Type B pancreatic cell (in vitro differentiated cells): ENCODE results near the gene IRX5. TPM values are rescaled to one million over a fixed set of nuclear protein-coding genes. Genes with fewer than 3 reads are reported as not detected.

Source experiments
- DNase-seq: peaks from one replicate; pipeline ENCODE4 v3.0.0; 2021; ENCODE audit warnings: mixed read lengths; ENCODE audit not compliant: unreplicated experiment; ENCODE audit errors: extremely low spot score
- H3K27ac Mint-ChIP-seq: 2 replicates; pipeline ENCODE4 v1.8.0; 2021; ENCODE audit warnings: mild to moderate bottlenecking, mixed read lengths
- H3K27me3 Mint-ChIP-seq: 2 replicates; pipeline ENCODE4 v1.8.0; 2021; ENCODE audit warnings: mixed read lengths
- H3K36me3 Mint-ChIP-seq: 2 replicates; pipeline ENCODE4 v1.8.0; 2021; ENCODE audit warnings: mixed read lengths
- H3K4me1 Mint-ChIP-seq: one replicate; pipeline ENCODE4 v1.8.0; 2021; ENCODE audit warnings: mixed read lengths; ENCODE audit not compliant: unreplicated experiment
- H3K4me3 Mint-ChIP-seq: 2 replicates; pipeline ENCODE4 v1.8.0; 2021; ENCODE audit warnings: mild to moderate bottlenecking, mixed read lengths
- H3K9me3 Mint-ChIP-seq: 2 replicates; pipeline ENCODE4 v1.8.0; 2021; ENCODE audit warnings: mixed read lengths
- CTCF ChIP-seq: fragments of 200-600 bp; sonication (generic); conservative IDR thresholded peaks from 2 replicates; pipeline ENCODE4 v1.5.0; 2021; ENCODE audit warnings: antibody characterized with exemption, mild to moderate bottlenecking
- total RNA-seq: library from RNA; stranded (reverse); gene quantifications from 2 replicates; pipeline ENCODE4 v1.2.1, GENCODE V29; 2021; ENCODE audit warnings: low replicate concordance

IRX5 gene
- total RNA-seq, 1 donor from 2014 or later: 21.5 TPM

GRCh38 chr16:54945063-54945462 is 14.4 kb downstream of the IRX5 start:
- TF ChIP-seq CTCF: no peak
- DNase-seq: no peak
- H3K27me3 Mint-ChIP-seq: peaks cover 78% of the 10 kb centered on the region
- no peak overlapping the region for H3K27ac Mint-ChIP-seq
- H3K4me3 Mint-ChIP-seq: no peak overlapping the region
- peaks cover 4% of the 10 kb centered on the region for H3K9me3 Mint-ChIP-seq
- peaks cover 25% of the 10 kb centered on the region for H3K4me1 Mint-ChIP-seq
- peaks cover 22% of the 10 kb centered on the region for H3K36me3 Mint-ChIP-seq

GRCh38 chr16:54946909-54947308 is 16.2 kb downstream of the IRX5 start:
- Mint-ChIP-seq H3K27ac (peak overlapping the region; percentile 35), H3K27me3 (peaks cover 65% of the 10 kb centered on the region), H3K4me3 (peak overlapping the region; percentile 5), H3K4me1 (peaks cover 13% of the 10 kb centered on the region), H3K9me3 (peaks cover 4% of the 10 kb centered on the region), H3K36me3 (peaks cover 15% of the 10 kb centered on the region)
- TF ChIP-seq CTCF: no peak
- no peak for DNase-seq

- Mint-ChIP-seq H3K36me3 (peaks cover 17% of the 10 kb centered on the region), H3K27ac (peak overlapping the region; percentile 35), H3K27me3 (peaks cover 63% of the 10 kb centered on the region), H3K9me3 (peaks cover 4% of the 10 kb centered on the region), H3K4me3 (no peak overlapping the region), H3K4me1 (peaks cover 12% of the 10 kb centered on the region)
- DNase-seq: no peak
- no peak for TF ChIP-seq CTCF
Observed at GRCh38 chr16:54947616-54948015, 17.0 kb downstream of the IRX5 start.

GRCh38 chr16:54952195-54952594 is 21.5 kb downstream of the IRX5 start:
- DNase-seq: no peak
- H3K36me3 Mint-ChIP-seq: peaks cover 13% of the 10 kb centered on the region
- peaks cover 9% of the 10 kb centered on the region for H3K9me3 Mint-ChIP-seq
- no peak overlapping the region for H3K27ac Mint-ChIP-seq
- TF ChIP-seq CTCF: no peak
- H3K4me1 Mint-ChIP-seq: no peaks in the 10 kb centered on the region
- peaks cover 39% of the 10 kb centered on the region for H3K27me3 Mint-ChIP-seq
- no peak overlapping the region for H3K4me3 Mint-ChIP-seq

GRCh38 chr16:54953461-54953860 is 22.8 kb downstream of the IRX5 start:
- no peaks in the 10 kb centered on the region for H3K4me1 Mint-ChIP-seq
- no peak overlapping the region for H3K27ac Mint-ChIP-seq
- H3K9me3 Mint-ChIP-seq: peaks cover 9% of the 10 kb centered on the region
- peaks cover 13% of the 10 kb centered on the region for H3K36me3 Mint-ChIP-seq
- no peak for DNase-seq
- H3K4me3 Mint-ChIP-seq: no peak overlapping the region
- TF ChIP-seq CTCF: no peak
- H3K27me3 Mint-ChIP-seq: peaks cover 35% of the 10 kb centered on the region

GRCh38 chr16:54954220-54954619 is 23.6 kb downstream of the IRX5 start:
- Mint-ChIP-seq H3K27ac (no peak overlapping the region), H3K27me3 (peaks cover 28% of the 10 kb centered on the region), H3K9me3 (peaks cover 5% of the 10 kb centered on the region), H3K36me3 (peaks cover 13% of the 10 kb centered on the region), H3K4me1 (no peaks in the 10 kb centered on the region), H3K4me3 (no peak overlapping the region)
- no peak for TF ChIP-seq CTCF
- no peak for DNase-seq
